NT2/D1 (cell line): ENCODE results near the gene CUZD1.

Experiments
- DNase-seq: peaks from one replicate; pipeline ENCODE4 v3.0.0-alpha.2; 2011; ENCODE audit warnings: low read depth, low spot score
- H3K27me3 ChIP-seq: 2 replicates; pipeline ENCODE4 v1.6.0; 2011; ENCODE audit warnings: mild to moderate bottlenecking; ENCODE audit not compliant: insufficient read length, insufficient read depth
- H3K36me3 ChIP-seq: 2 replicates; pipeline ENCODE4 v1.6.1; 2011; ENCODE audit warnings: mild to moderate bottlenecking, low read length, mixed read lengths; ENCODE audit not compliant: insufficient read depth, insufficient read length
- H3K4me1 ChIP-seq: 2 replicates; pipeline ENCODE4 v1.5.1; 2011; ENCODE audit not compliant: insufficient read depth, insufficient read length
- H3K4me3 ChIP-seq: 2 replicates; pipeline ENCODE4 v1.5.1; 2011; ENCODE audit warnings: low read depth; ENCODE audit not compliant: insufficient read length
- H3K9ac ChIP-seq: 2 replicates; pipeline ENCODE4 v1.6.0; 2011; ENCODE audit warnings: low read depth; ENCODE audit not compliant: insufficient read length
- H3K9me3 ChIP-seq: 2 replicates; pipeline ENCODE4 v1.5.1; 2011; ENCODE audit warnings: mild to moderate bottlenecking, low read length; ENCODE audit not compliant: insufficient read depth
- SUZ12 ChIP-seq: IDR thresholded peaks from 2 replicates; pipeline ENCODE4 v1.6.1; 2011; ENCODE audit not compliant: insufficient read length, insufficient read depth; ENCODE audit errors: extremely low read depth
- YY1 ChIP-seq: IDR thresholded peaks from 2 replicates; pipeline ENCODE4 v1.6.1; 2011; ENCODE audit not compliant: insufficient read length, insufficient read depth
- ZNF274 ChIP-seq: IDR thresholded peaks from 2 replicates; pipeline ENCODE4 v1.6.1; 2011; ENCODE audit warnings: mild to moderate bottlenecking, low read depth, low read length

CUZD1 gene, protein sequence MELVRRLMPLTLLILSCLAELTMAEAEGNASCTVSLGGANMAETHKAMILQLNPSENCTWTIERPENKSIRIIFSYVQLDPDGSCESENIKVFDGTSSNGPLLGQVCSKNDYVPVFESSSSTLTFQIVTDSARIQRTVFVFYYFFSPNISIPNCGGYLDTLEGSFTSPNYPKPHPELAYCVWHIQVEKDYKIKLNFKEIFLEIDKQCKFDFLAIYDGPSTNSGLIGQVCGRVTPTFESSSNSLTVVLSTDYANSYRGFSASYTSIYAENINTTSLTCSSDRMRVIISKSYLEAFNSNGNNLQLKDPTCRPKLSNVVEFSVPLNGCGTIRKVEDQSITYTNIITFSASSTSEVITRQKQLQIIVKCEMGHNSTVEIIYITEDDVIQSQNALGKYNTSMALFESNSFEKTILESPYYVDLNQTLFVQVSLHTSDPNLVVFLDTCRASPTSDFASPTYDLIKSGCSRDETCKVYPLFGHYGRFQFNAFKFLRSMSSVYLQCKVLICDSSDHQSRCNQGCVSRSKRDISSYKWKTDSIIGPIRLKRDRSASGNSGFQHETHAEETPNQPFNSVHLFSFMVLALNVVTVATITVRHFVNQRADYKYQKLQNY

DNA sequence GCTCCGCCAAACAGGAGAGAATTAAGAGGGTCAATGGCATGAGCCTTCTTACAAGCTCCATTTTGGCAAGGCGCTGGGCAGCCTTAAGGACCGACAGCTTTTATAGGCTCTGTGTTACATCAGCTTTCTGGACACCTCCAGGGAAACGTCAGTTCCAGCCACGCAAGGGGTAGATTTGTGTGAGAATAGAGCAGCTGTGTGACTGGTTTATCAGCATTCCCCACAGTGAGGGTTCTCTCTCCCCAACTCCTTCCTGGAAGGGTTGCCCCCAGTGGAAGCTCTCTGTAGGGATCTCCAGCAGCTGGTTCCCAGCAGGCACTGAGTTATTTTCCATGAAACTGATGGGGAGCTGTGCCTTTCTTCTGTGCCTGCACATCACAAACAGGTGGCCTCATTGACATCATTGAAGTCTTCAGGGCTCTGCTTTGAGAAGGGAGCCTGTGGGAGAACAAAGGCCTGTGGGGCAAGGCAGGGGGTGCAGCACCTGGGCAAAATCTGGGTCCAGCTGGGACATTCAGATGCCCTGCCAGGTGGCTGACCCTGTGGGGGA lies at the start of gene CUZD1:
TSS of gene CUZD1 (minus strand) at position 75 of the 550 bp plus-strand sequence. CDS start at position 61, 14 bp downstream.
- H3K4me1 ChIP-seq: no peaks in the 10 kb centered on the region
- DNase-seq: no peak
- H3K9ac ChIP-seq: no peak within 1 kb of the TSS
- no peaks in the 10 kb centered on the region for H3K27me3 ChIP-seq
- no peak for TF ChIP-seq ZNF274
- TF ChIP-seq YY1: no peak
- TF ChIP-seq SUZ12: no peak
- no peak within 1 kb of the TSS for H3K4me3 ChIP-seq
- H3K36me3 ChIP-seq: no peaks in the 10 kb centered on the region
- H3K9me3 ChIP-seq: no peaks in the 10 kb centered on the region

DNA sequence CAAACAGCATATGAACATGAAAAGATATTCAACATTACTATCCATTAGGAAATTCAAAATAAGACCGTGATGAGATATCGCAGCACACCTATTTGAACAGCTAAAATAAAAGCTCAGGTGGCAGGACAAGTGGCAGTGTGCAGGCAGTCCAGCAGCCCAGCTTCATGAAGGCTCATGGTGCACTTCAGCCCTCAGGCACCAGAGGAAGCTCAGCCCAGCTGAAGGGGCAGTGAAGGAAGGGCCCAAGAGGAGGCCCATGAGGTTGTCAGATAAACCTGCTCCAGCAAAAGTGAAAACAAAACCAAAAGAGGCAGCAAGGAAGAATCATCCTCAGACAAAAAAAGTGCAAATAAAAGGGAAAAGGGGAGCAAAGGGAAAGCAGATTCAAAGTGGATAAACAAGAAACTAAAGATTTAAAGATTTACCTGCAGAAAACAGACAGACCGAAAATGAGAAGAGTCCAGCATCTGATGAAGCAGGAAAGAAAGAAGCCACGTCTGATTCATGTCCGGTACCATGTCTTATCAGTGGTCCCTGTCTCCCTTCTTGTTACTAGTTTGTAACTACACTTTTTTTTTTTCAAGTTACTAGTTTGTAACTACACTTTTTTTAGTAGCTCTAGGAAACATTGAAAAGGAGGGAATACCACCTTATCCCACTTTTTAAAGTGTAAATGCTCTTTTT lies 48.7 kb upstream of the CUZD1 start:
- no peak overlapping the region for H3K9ac ChIP-seq
- no peak for TF ChIP-seq ZNF274
- TF ChIP-seq YY1: no peak
- no peak for TF ChIP-seq SUZ12
- no peak for DNase-seq
- no peaks in the 10 kb centered on the region for H3K9me3 ChIP-seq
- no peak overlapping the region for H3K4me3 ChIP-seq
- no peaks in the 10 kb centered on the region for H3K36me3 ChIP-seq
- no peaks in the 10 kb centered on the region for H3K4me1 ChIP-seq
- no peaks in the 10 kb centered on the region for H3K27me3 ChIP-seq

DNA sequence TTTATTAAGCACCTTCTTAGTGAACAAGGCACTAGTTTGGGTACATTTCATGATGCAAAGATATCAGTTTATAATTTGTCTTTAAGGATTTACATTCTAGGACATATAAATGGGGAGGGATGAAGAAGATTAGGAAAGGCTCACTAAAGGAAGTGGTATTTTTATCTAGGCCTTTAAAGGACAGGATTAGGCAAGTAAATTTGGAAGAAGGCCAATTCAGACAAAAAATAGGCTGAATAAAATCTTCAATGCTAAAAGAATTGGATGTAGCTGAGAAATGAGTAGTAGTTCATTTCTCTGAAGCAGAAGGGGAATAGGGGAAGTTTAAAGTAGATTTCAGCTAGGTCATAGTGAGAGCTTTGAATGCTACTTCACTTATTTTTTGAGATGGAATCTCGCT lies 38.5 kb upstream of the CUZD1 start:
- no peak overlapping the region for H3K9ac ChIP-seq
- peaks cover 2% of the 10 kb centered on the region for H3K27me3 ChIP-seq
- no peaks in the 10 kb centered on the region for H3K36me3 ChIP-seq
- DNase-seq: no peak
- H3K9me3 ChIP-seq: no peaks in the 10 kb centered on the region
- H3K4me3 ChIP-seq: no peak overlapping the region
- TF ChIP-seq SUZ12 (no peak), ZNF274 (no peak), YY1 (no peak)
- H3K4me1 ChIP-seq: peaks cover 2% of the 10 kb centered on the region

DNA sequence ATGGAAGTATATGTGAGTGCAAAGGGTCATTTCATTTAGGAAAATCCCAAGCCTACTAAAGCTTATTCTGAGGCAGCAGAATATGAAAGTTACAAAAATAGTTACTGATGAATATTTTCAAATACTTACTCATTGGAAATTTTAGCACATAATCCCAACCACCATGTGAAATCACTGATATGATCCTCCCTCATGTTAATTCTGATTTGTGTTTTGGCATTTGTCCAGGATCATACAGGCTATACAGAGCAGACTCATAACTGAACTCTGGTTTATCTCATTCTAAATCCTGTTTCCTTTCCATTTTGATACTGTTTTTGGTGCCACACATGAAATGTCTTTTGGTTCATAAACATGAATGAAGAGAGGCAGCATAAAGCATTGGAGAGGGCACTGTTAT lies 37.1 kb upstream of the CUZD1 start:
- Histone ChIP-seq H3K4me3 (no peak overlapping the region), H3K36me3 (no peaks in the 10 kb centered on the region), H3K4me1 (peaks cover 2% of the 10 kb centered on the region), H3K27me3 (peaks cover 2% of the 10 kb centered on the region), H3K9me3 (no peaks in the 10 kb centered on the region), H3K9ac (no peak overlapping the region)
- no peak for DNase-seq
- TF ChIP-seq ZNF274 (no peak), YY1 (no peak), SUZ12 (no peak)

DNA sequence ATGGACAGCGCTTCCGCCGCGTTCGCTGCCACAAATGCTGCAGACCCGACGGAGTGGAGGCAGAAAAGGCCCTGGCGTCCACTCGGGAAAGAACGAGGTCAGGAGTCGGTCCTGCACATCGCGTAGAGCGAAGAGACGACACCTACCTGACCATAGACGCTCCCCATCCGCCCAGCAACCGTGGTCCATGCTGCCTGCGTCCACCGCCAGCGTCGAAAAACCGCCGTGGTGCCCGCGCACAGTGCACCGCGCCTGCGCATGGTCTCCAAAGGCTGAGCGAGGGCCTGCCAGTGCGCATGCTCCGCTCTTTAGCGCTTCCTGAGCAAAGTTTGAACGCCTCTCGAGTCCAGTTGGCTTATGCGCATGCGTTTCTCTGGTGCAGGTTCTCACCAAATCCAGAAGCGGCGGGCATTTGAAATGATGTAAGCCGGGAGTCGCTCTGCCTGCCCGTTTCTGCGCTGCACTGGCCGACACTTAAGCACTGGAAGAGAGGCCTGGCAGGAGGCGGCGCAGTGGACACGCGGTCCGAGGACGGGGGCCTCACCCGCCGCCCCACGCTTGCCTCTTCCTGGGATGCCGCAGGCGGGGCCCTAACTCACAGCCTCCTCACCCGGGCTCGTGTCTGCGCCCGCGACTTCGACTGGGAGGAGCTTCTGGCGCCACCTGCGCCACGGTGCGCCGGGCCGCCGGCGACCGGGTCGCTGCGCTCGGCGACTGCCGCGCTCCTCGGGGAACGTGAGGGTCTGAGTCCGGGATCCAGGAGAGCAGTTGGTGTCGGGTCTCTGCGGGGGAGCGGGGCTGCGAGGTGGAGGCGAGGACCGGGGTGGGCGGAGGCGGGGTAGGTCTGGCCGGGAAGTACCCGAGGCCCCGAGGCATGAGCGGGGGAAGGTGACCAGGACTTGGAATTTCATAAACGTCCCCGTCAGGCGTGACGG lies 33.9 kb upstream of the CUZD1 start, which contains the start of gene FAM24B:
TSS of gene FAM24B (minus strand) at position 243 of the 935 bp plus-strand sequence. CDS start 29,066 bp downstream, outside the sequence.
- Histone ChIP-seq H3K9ac (peak within 1 kb of the TSS; percentile 64), H3K4me3 (peak within 1 kb of the TSS; percentile 43), H3K4me1 (peaks cover 2% of the 10 kb centered on the region), H3K36me3 (no peaks in the 10 kb centered on the region), H3K27me3 (peaks cover 2% of the 10 kb centered on the region), H3K9me3 (no peaks in the 10 kb centered on the region)
- TF ChIP-seq ZNF274 (no peak), YY1 (no peak), SUZ12 (no peak)
- DNase-seq: peak; percentile 68

DNA sequence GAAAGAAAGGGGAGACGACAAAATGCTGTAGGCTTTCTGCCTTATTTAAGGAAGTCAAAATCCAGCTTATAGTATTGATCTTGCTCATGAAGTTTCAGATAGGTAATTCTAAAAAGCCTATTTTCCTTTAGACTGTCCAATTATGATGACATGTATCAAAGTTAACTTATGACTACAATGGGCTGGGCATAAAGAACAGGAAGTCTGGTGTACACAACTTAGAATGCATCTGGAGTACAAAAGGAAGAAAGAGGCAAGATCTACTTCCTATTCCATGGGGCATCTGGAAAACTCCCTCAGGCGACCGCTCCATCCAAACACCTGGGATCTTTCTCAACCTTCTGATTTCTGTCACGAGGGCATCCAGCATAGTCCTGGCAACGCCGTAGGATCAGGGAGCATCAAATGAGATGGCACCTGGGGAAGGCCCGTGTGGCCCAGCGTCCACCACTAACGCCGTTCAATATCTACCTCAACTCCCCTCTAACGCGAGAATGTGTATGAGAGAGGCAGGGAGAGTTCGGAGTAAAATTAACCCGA lies 33.2 kb upstream of the CUZD1 start:
- TF ChIP-seq YY1: no peak
- no peak for TF ChIP-seq SUZ12
- TF ChIP-seq ZNF274: no peak
- DNase-seq: no peak
- Histone ChIP-seq H3K4me3 (peak overlapping the region; percentile 30), H3K27me3 (peaks cover 2% of the 10 kb centered on the region), H3K4me1 (peaks cover 2% of the 10 kb centered on the region), H3K9me3 (0 out of 2 replicates have a peak, but pooled peaks cover 2% of the 10 kb centered on the region), H3K9ac (no peak overlapping the region), H3K36me3 (no peaks in the 10 kb centered on the region)
